ENCODE measurements around the gene ST8SIA1. TPM values are rescaled to one million over a fixed set of nuclear protein-coding genes. Genes with fewer than 3 reads are reported as not detected.

ST8SIA1 gene
- total RNA-seq, 1 donor from 2014 or later: 1.2 TPM

DNA sequence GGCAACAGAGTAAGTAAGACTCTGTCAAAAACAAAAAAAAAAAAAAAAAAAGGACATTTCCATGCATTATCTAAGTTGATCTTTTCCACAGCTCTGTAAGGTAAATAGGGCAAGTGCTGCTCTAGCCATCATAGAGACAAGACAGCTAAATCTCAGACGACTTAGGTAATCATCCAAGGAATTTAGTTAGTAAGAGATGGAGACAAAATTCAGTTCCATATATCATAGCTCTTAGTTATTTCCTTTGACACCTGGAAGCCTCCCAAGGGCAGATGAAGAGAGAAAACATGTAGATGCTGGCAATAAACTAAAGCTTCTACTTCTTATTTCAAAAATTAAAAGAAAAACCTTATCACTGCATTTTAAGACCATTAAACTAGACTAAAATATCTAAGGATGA, 48.7 kb downstream of the ST8SIA1 start:
- Mint-ChIP-seq H3K4me3 (ENCODE audit: unreplicated experiment) (no peak overlapping the region), H3K9me3 (ENCODE audit: low read depth) (no peaks in the 10 kb centered on the region), H3K4me1 (ENCODE audit: low read depth) (peaks cover 65% of the 10 kb centered on the region), H3K36me3 (ENCODE audit: low read depth) (no peaks in the 10 kb centered on the region), H3K27ac (ENCODE audit: unreplicated experiment) (peak overlapping the region; percentile 89), H3K27me3 (ENCODE audit: low read depth) (peaks cover 6% of the 10 kb centered on the region)
- TF ChIP-seq, protein P1, sequence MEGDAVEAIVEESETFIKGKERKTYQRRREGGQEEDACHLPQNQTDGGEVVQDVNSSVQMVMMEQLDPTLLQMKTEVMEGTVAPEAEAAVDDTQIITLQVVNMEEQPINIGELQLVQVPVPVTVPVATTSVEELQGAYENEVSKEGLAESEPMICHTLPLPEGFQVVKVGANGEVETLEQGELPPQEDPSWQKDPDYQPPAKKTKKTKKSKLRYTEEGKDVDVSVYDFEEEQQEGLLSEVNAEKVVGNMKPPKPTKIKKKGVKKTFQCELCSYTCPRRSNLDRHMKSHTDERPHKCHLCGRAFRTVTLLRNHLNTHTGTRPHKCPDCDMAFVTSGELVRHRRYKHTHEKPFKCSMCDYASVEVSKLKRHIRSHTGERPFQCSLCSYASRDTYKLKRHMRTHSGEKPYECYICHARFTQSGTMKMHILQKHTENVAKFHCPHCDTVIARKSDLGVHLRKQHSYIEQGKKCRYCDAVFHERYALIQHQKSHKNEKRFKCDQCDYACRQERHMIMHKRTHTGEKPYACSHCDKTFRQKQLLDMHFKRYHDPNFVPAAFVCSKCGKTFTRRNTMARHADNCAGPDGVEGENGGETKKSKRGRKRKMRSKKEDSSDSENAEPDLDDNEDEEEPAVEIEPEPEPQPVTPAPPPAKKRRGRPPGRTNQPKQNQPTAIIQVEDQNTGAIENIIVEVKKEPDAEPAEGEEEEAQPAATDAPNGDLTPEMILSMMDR (IDR thresholded peaks at IDR 0.05): no peak
- DNase-seq (ENCODE audit: low spot score): no peak

DNA sequence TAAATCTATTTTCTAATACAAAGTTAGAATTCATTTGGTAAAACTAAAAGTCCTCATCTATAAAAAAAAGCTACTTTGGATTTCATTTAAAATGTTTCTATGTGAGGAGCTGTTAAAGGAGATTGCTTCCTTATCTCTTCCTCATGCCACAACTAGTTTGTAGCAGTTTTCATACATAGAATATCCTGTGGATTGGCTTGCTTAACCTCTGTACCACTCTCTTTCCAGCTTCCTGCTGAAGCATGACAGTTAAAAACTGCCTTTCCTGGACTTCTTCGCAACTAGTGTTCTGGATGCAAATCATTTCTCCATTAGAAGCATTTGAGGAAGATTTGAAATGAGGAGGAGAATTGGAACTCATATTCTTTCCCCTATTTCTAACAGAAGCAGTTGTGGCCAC, 49.6 kb downstream of the ST8SIA1 start:
- Mint-ChIP-seq H3K27ac (ENCODE audit: unreplicated experiment) (no peak overlapping the region), H3K4me1 (ENCODE audit: low read depth) (peaks cover 65% of the 10 kb centered on the region), H3K4me3 (ENCODE audit: unreplicated experiment) (no peak overlapping the region), H3K27me3 (ENCODE audit: low read depth) (no peaks in the 10 kb centered on the region), H3K36me3 (ENCODE audit: low read depth) (no peaks in the 10 kb centered on the region), H3K9me3 (ENCODE audit: low read depth) (no peaks in the 10 kb centered on the region)
- no peak for DNase-seq (ENCODE audit: low spot score)
- TF ChIP-seq, protein P1 (IDR thresholded peaks at IDR 0.05): no peak

DNA sequence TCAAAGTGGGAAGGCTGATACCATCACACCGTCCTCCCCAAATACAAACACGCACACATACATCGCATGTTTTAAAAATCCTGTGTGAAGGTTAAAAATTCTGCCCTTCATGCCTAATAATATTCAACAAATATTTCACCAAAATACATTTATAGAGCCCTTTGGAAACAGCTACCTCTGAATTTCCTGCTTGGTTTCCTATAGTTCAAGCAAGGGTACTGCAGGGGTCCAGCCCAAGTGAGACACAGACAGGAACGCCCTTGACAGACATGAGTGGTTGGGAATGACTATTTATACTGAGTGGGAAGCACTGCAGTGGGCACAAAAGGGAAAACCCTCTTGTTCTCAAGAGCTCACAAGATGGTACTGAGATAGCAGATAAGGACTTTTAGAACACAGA, 51.0 kb downstream of the ST8SIA1 start:
- H3K4me1 Mint-ChIP-seq (ENCODE audit: low read depth): peaks cover 62% of the 10 kb centered on the region
- TF ChIP-seq, protein P1 (IDR thresholded peaks at IDR 0.05): peak; percentile 53

DNA sequence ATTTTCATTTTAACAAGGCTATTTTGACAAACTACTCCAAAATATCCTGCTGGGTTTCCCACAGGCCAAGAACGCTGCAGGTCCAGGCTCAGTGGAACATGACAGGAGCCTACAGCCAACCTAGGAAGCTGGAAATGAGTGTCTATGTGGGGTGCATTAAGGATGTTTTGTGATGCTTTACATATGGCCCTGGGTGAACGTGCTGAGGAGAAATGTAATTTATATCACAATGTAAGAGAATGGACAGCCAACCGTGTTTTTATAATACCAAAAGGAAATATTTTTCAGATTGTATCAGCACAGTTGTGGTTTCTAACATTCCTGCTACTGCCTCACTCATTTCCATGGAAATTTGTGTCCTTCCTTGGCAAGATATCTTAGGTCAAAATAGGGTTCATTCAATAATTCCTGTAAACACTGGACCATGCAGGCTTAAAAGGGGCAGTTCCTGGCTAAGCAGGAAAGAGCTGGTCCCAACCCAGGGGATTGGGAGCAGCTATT, 51.5 kb downstream of the ST8SIA1 start:
- TF ChIP-seq, protein P1 (IDR thresholded peaks at IDR 0.05): no peak
- Mint-ChIP-seq H3K27me3 (ENCODE audit: low read depth) (no peaks in the 10 kb centered on the region), H3K4me3 (ENCODE audit: unreplicated experiment) (no peak overlapping the region), H3K36me3 (ENCODE audit: low read depth) (no peaks in the 10 kb centered on the region), H3K9me3 (ENCODE audit: low read depth) (no peaks in the 10 kb centered on the region), H3K4me1 (ENCODE audit: low read depth) (peaks cover 57% of the 10 kb centered on the region), H3K27ac (ENCODE audit: unreplicated experiment) (peak overlapping the region; percentile 92)
- no peak for DNase-seq (ENCODE audit: low spot score)

More for the DNA sequence above, 51.0 kb downstream of the ST8SIA1 start:
- H3K36me3 Mint-ChIP-seq (ENCODE audit: low read depth): no peaks in the 10 kb centered on the region
- H3K4me3 Mint-ChIP-seq (ENCODE audit: unreplicated experiment): no peak overlapping the region
- peak overlapping the region; percentile 92 for H3K27ac Mint-ChIP-seq (ENCODE audit: unreplicated experiment)
- no peaks in the 10 kb centered on the region for H3K27me3 Mint-ChIP-seq (ENCODE audit: low read depth)
- no peaks in the 10 kb centered on the region for H3K9me3 Mint-ChIP-seq (ENCODE audit: low read depth)
- no peak for DNase-seq (ENCODE audit: low spot score)

DNA sequence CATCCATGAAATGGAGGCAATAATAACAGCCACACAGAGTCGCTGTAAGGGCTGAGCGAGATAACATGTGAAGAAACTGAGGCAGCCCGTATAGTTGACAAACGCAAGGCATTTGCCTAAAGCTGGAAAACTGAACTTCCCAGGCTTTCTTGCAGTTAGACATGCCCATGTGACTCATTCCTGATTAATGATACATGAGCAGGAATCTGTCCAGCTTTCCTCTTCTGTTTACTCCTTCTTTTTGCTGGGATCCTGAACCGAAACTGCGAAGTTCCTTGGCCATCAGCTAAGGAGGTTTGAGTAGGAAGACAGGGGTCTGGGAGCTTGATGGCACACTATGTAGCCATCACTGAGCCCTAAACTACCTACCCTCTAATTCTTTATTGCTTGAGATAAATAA, 52.2 kb downstream of the ST8SIA1 start:
- Mint-ChIP-seq H3K27me3 (ENCODE audit: low read depth) (no peaks in the 10 kb centered on the region), H3K4me3 (ENCODE audit: unreplicated experiment) (peak overlapping the region; percentile 52), H3K4me1 (ENCODE audit: low read depth) (peaks cover 49% of the 10 kb centered on the region), H3K27ac (ENCODE audit: unreplicated experiment) (peak overlapping the region; percentile 92), H3K9me3 (ENCODE audit: low read depth) (no peaks in the 10 kb centered on the region), H3K36me3 (ENCODE audit: low read depth) (no peaks in the 10 kb centered on the region)
- TF ChIP-seq, protein P1 (IDR thresholded peaks at IDR 0.05): no peak
- no peak for DNase-seq (ENCODE audit: low spot score)

Measured in chondrocyte (in vitro differentiated cells).